Left lung (tissue), 10 donors: ENCODE measurements around the gene OSBPL6. TPM values are rescaled to one million over a fixed set of nuclear protein-coding genes. Genes with fewer than 3 reads are reported as not detected.

Experiments
- ATAC-seq: fragments of 200-7000 bp; cut with Tn5 transposase; one replicate; pipeline ENCODE4 v1.9.1; 2020; ENCODE audit warnings: moderate library complexity
- DNase-seq, 4 donors: peaks; one replicate each; pipeline ENCODE4 v3.0.0-alpha.2; 2013 to 2020
- H3K27ac ChIP-seq, 2 donors: fragments of 200-600 bp; sonication (generic) in 1 of 2; one replicate each; pipeline versions ENCODE4 v1.5.0 to v1.8.0; 2020 to 2021
- H3K27me3 ChIP-seq, 2 donors: fragments of 200-600 bp; sonication (generic) in 1 of 2; one replicate each; pipeline versions ENCODE4 v1.5.0 to v1.8.0; 2020 to 2021
- H3K36me3 ChIP-seq, 2 donors: fragments of 200-600 bp; sonication (generic) in 1 of 2; one replicate each; pipeline versions ENCODE4 v1.5.0 to v1.8.0; 2020 to 2021
- H3K4me1 ChIP-seq, 2 donors: fragments of 200-600 bp; one replicate each; pipeline ENCODE4 v1.8.0; 2021
- H3K4me3 ChIP-seq, 2 donors: fragments of 200-600 bp; sonication (generic) in 1 of 2; one replicate each; pipeline versions ENCODE4 v1.5.0 to v1.8.0; 2020 to 2021; ENCODE audit warnings: mild to moderate bottlenecking in 1 of 2
- H3K9me3 ChIP-seq, 2 donors: fragments of 200-600 bp; sonication (generic) in 1 of 2; one replicate each; pipeline versions ENCODE4 v1.5.0 to v1.8.0; 2020 to 2021
- CTCF ChIP-seq, 2 donors: fragments of 200-600 bp; sonication (generic) in 1 of 2; IDR thresholded peaks; one replicate each; pipeline versions ENCODE4 v1.5.0 to v1.8.0; 2021; ENCODE audit warnings: antibody characterized with exemption in 2 of 2
- intact Hi-C, 2 donors: fragments of 100-400 bp; cut with DNase I; formaldehyde crosslinking; loops; one replicate each; pipeline versions ENCODE4 v1.11.2 to v1.14.2; 2022
- polyA plus RNA-seq, 6 donors: library from polyadenylated mRNA; unstranded; fragments of 120-200 nt; gene quantifications; one replicate each; pipeline ENCODE4 v1.2.1, GENCODE V29; 2013; ENCODE audit not compliant: insufficient read length in 6 of 6
- total RNA-seq, 2 donors: library from RNA; stranded (reverse); fragmentation: NEBNext Ultra II Directional; extraction: Animal tissue kit (Norgen Biotek cat#: 25700); gene quantifications; one replicate each; pipeline ENCODE4 v1.2.1, GENCODE V29; 2021
- donor health status: DM: no; HTN: yes; CAD: no.
- donor health status: DM: no; HTN: no; CAD: no.

Gene OSBPL6
- total and polyA plus RNA-seq, 8 donors, result 2.9 to 6.0 (median 4.9) TPM

- H3K36me3 ChIP-seq, result no peaks in the 10 kb centered on the region
- no peaks in the 10 kb centered on the region for H3K9me3 ChIP-seq
- DNase-seq (no peak), ATAC-seq (no peak)
- H3K4me3 ChIP-seq, result no peak overlapping the region
- H3K27me3 ChIP-seq, result no peaks in the 10 kb centered on the region
- TF ChIP-seq CTCF (IDR thresholded peaks at IDR 0.05), result no peak
- intact Hi-C loops, result no loop called here
- no peak overlapping the region for H3K27ac ChIP-seq
- H3K4me1 ChIP-seq, result no peaks in the 10 kb centered on the region
Measured at GRCh38 chr2:178238750-178239149, 44.4 kb downstream of the OSBPL6 start.

- peak in 3 of 4 donors; percentile 36 to 87 (median 77) for DNase-seq
- peak; percentile 85 for ATAC-seq
- no peaks in the 10 kb centered on the region for H3K9me3 ChIP-seq
- H3K27ac ChIP-seq, result peak overlapping the region in 1 of 2 donors; percentile 34
- no peak overlapping the region for H3K4me3 ChIP-seq
- H3K27me3 ChIP-seq, result no peaks in the 10 kb centered on the region
- intact Hi-C loops, result no loop called here
- H3K4me1 ChIP-seq, result no peaks in the 10 kb centered on the region
- TF ChIP-seq CTCF (IDR thresholded peaks at IDR 0.05), result no peak
- no peaks in the 10 kb centered on the region for H3K36me3 ChIP-seq
Measured at GRCh38 chr2:178241844-178242551, 47.7 kb downstream of the OSBPL6 start.

- intact Hi-C loops, result no loop called here
- no peak overlapping the region for H3K4me3 ChIP-seq
- no peak overlapping the region for H3K27ac ChIP-seq
- no peak for DNase-seq
- no peaks in the 10 kb centered on the region for H3K27me3 ChIP-seq
- H3K9me3 ChIP-seq, result no peaks in the 10 kb centered on the region
- no peak for TF ChIP-seq CTCF (IDR thresholded peaks at IDR 0.05)
- no peaks in the 10 kb centered on the region for H3K36me3 ChIP-seq
- no peak for ATAC-seq
- H3K4me1 ChIP-seq, result no peaks in the 10 kb centered on the region
Measured at GRCh38 chr2:178242552-178242883, 48.2 kb downstream of the OSBPL6 start.

GRCh38 chr2:178243961-178244360 lies 49.6 kb downstream of the OSBPL6 start:
- intact Hi-C loops, result no loop called here

GRCh38 chr2:178244777-178245176 lies 50.5 kb downstream of the OSBPL6 start:
- H3K4me3 ChIP-seq, result no peak overlapping the region
- H3K4me1 ChIP-seq, result no peaks in the 10 kb centered on the region
- TF ChIP-seq CTCF (IDR thresholded peaks at IDR 0.05), result no peak
- no peak for ATAC-seq
- no peaks in the 10 kb centered on the region for H3K27me3 ChIP-seq
- intact Hi-C loops, result no loop called here
- no peak overlapping the region for H3K27ac ChIP-seq
- DNase-seq, result no peak
- H3K9me3 ChIP-seq, result no peaks in the 10 kb centered on the region
- H3K36me3 ChIP-seq, result no peaks in the 10 kb centered on the region

More at GRCh38 chr2:178243961-178244360, 49.6 kb downstream of the OSBPL6 start:
- Histone ChIP-seq H3K9me3 (no peaks in the 10 kb centered on the region), H3K4me1 (no peaks in the 10 kb centered on the region), H3K4me3 (no peak overlapping the region), H3K36me3 (no peaks in the 10 kb centered on the region), H3K27me3 (no peaks in the 10 kb centered on the region), H3K27ac (no peak overlapping the region)
- ATAC-seq (no peak), DNase-seq (no peak)
- no peak for TF ChIP-seq CTCF (IDR thresholded peaks at IDR 0.05)
